ENCODE results near the gene LMO3.

GRCh38 chr12:16587514-16587913, 18.4 kb downstream of the LMO3 start:
- TF ChIP-seq CTCF (IDR thresholded peaks at IDR 0.05; ENCODE audit: insufficient read depth, low read depth, low read length) (no peak), EZH2 (IDR thresholded peaks at IDR 0.05; ENCODE audit: insufficient read depth, low read length) (no peak)

Data from astrocyte (in vitro differentiated cells and primary cell).